Epithelial cell of esophagus (primary cell): ENCODE data around the gene SREBF2.

Experiments used
- DNase-seq: peaks from one replicate; pipeline ENCODE4 v3.0.0; 2010; ENCODE audit warnings: low read depth
- H3K4me3 ChIP-seq: 2 replicates; pipeline ENCODE4 v1.5.1; 2011; ENCODE audit warnings: mild to moderate bottlenecking, low read length, control low read depth
- CTCF ChIP-seq: IDR thresholded peaks from 2 replicates; pipeline ENCODE4 v1.5.1; 2011; ENCODE audit warnings: low read depth, mild to moderate bottlenecking, low read length, control low read depth, inconsistent platforms; ENCODE audit not compliant: insufficient read depth; ENCODE audit errors: missing control alignments

The SREBF2 gene

GRCh38 chr22:41892721-41893120 lies 59.8 kb downstream of the SREBF2 start:
- DNase-seq, result no peak
- no peak for TF ChIP-seq CTCF
- H3K4me3 ChIP-seq, result no peak overlapping the region

GRCh38 chr22:41893591-41894375 lies 60.9 kb downstream of the SREBF2 start:
- no peak for TF ChIP-seq CTCF
- no peak overlapping the region for H3K4me3 ChIP-seq
- no peak for DNase-seq

- DNase-seq, result no peak
- H3K4me3 ChIP-seq, result no peak overlapping the region
- TF ChIP-seq CTCF, result no peak
Measured at GRCh38 chr22:41898645-41899044, 65.7 kb downstream of the SREBF2 start.

GRCh38 chr22:41899110-41899509 lies 66.2 kb downstream of the SREBF2 start:
- TF ChIP-seq CTCF, result no peak
- no peak for DNase-seq
- H3K4me3 ChIP-seq, result no peak overlapping the region

DNA sequence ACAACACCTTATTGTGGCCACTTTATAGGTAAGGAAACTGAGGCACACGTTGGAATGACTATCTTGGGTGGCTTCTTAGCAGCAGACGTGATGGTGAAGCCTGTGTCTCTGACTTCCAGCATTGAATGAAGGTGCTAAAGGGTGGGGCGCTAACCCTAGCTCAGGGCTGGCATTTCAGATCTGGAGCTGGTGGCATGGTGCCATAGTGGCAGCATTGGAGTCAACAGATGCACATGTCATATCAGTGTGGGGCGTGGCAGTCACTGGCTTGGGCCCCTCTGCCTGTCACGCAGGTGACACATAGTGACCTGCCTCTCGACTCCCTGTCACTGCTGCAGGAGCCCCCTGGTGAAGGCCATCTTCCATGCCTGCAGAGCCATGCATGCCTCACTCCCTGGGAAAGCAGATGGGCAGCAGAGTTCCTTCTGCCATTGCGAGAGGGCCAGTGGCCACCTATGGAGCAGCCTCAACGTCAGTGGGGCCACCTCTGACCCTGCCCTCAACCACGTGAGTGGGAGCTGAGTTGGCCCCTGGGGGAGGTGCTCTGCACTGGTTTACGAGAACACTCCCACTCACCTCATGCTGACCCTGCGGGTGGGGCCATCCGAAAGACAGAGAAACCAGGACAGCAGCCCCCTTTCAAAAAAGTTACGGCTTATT lies 67.2 kb downstream of the SREBF2 start:
- H3K4me3 ChIP-seq, result no peak overlapping the region
- TF ChIP-seq CTCF, result no peak
- DNase-seq, result no peak

DNA sequence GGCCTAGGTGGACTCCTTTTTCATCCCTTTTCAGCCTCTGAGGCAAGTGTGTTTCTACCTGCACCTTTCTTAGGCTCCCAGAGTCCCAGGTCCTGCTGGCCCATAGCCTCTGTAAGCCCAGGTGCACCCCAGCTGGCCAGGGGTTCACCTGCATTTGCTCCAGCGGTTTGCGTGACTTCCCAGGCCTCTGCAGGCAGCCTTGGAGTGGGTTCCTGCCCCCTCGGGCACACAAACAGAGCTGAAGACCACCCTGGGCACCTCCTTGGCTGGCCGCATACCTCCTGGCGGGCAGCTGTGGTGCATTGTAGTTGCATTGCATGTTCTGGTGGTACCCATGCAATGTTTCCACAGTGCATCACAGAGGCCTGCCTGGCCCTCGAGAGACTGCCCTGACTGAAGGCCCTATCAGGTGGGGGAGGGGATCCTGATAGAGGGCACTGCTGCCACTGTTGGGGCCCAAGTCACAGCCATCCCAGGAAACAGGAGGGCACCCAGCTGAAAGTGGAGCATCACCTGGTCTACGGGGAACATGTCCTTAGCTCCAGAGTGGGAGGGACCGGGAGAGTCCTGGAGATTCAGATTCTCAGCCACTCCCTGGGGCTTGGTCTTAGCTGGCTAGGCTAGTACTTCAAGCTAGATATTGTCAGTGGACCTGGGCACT lies 67.9 kb downstream of the SREBF2 start:
- DNase-seq, result no peak
- no peak for TF ChIP-seq CTCF

DNA sequence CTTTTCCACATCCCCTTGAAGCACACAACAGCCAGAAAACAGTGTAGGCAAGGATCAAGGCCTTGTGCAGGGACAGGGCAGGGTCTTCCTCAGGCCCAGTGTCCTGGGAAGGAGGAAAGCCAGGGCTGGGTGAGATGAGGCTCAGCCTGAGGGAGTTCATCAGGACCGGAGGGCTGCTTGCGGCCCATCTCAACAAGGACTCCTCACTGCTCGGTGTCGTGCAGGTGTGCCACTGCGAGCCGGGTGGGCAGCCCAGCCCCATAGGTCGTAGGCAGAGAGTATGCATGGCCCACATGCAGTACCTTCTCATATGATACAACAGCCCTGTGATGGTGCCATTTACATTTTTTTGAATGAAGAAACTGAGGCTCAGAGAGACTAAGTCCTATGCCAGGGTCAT lies 69.1 kb downstream of the SREBF2 start:
- H3K4me3 ChIP-seq, result no peak overlapping the region
- no peak for DNase-seq
- TF ChIP-seq CTCF, result no peak

More for the DNA sequence above, 67.9 kb downstream of the SREBF2 start:
- no peak overlapping the region for H3K4me3 ChIP-seq
